ENCODE data around the gene ASB11.

Gene ASB11

GRCh38 chrX:15233416-15234015 lies 81.9 kb downstream of the ASB11 start:
- TF ChIP-seq, protein P1, sequence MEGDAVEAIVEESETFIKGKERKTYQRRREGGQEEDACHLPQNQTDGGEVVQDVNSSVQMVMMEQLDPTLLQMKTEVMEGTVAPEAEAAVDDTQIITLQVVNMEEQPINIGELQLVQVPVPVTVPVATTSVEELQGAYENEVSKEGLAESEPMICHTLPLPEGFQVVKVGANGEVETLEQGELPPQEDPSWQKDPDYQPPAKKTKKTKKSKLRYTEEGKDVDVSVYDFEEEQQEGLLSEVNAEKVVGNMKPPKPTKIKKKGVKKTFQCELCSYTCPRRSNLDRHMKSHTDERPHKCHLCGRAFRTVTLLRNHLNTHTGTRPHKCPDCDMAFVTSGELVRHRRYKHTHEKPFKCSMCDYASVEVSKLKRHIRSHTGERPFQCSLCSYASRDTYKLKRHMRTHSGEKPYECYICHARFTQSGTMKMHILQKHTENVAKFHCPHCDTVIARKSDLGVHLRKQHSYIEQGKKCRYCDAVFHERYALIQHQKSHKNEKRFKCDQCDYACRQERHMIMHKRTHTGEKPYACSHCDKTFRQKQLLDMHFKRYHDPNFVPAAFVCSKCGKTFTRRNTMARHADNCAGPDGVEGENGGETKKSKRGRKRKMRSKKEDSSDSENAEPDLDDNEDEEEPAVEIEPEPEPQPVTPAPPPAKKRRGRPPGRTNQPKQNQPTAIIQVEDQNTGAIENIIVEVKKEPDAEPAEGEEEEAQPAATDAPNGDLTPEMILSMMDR (IDR thresholded peaks at IDR 0.05): no peak
- Histone ChIP-seq H3K4me1 (ENCODE audit: control insufficient read depth in 1 of 2, insufficient read depth in 1 of 2, low read depth in 1 of 2, low read length in 1 of 2) (no peaks in the 10 kb centered on the region), H3K4me3 (ENCODE audit: low read depth in 1 of 2, low read length in 1 of 2) (no peak overlapping the region), H3K27me3 (no peaks in the 10 kb centered on the region), H3K36me3 (no peaks in the 10 kb centered on the region), H3K27ac (no peak overlapping the region), H3K9me3 (no peaks in the 10 kb centered on the region)

All from neutrophil (primary cell).